Measurements from ENCODE around the gene ASIC4. TPM values are rescaled to one million over a fixed set of nuclear protein-coding genes. Genes with fewer than 3 reads are reported as not detected.

Gene ASIC4
- polyA plus RNA-seq, 2 of the 4 experiments (the other 2 are of a cell fraction), result 0.04 TPM; not detected in 1

DNA sequence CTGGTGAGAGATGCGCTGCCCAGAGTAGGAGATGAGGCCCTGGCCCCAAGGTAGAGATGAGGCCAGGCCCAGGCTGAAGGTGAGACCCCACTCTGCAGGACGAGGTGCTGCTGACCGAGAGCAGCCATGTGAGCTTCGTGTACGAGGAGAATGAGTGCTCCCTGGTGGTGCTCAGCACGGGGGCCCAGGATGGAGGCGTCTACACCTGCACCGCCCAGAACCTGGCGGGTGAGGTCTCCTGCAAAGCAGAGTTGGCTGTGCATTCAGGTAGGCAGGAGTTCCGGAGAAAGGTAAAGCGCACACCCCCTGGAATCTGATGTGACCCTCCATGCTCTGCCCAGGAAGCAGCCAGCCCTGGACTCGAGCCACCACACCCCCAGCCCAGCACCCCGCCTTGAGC lies 37.1 kb upstream of the ASIC4 start (continued):
- TF ChIP-seq GATA3 (IDR thresholded peaks at IDR 0.05; ENCODE audit: borderline replicate concordance) (no peak), HOXB13 (CRISPR knock-in tag; IDR thresholded peaks at IDR 0.05; ENCODE audit: low read depth) (no peak)
- TF ChIP-seq, protein P1, sequence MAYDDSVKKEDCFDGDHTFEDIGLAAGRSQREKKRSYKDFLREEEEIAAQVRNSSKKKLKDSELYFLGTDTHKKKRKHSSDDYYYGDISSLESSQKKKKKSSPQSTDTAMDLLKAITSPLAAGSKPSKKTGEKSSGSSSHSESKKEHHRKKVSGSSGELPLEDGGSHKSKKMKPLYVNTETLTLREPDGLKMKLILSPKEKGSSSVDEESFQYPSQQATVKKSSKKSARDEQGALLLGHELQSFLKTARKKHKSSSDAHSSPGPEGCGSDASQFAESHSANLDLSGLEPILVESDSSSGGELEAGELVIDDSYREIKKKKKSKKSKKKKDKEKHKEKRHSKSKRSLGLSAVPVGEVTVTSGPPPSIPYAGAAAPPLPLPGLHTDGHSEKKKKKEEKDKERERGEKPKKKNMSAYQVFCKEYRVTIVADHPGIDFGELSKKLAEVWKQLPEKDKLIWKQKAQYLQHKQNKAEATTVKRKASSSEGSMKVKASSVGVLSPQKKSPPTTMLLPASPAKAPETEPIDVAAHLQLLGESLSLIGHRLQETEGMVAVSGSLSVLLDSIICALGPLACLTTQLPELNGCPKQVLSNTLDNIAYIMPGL (CRISPR knock-in tag; IDR thresholded peaks at IDR 0.05; ENCODE audit: borderline replicate concordance), result no peak
- TF ChIP-seq, protein P2, sequence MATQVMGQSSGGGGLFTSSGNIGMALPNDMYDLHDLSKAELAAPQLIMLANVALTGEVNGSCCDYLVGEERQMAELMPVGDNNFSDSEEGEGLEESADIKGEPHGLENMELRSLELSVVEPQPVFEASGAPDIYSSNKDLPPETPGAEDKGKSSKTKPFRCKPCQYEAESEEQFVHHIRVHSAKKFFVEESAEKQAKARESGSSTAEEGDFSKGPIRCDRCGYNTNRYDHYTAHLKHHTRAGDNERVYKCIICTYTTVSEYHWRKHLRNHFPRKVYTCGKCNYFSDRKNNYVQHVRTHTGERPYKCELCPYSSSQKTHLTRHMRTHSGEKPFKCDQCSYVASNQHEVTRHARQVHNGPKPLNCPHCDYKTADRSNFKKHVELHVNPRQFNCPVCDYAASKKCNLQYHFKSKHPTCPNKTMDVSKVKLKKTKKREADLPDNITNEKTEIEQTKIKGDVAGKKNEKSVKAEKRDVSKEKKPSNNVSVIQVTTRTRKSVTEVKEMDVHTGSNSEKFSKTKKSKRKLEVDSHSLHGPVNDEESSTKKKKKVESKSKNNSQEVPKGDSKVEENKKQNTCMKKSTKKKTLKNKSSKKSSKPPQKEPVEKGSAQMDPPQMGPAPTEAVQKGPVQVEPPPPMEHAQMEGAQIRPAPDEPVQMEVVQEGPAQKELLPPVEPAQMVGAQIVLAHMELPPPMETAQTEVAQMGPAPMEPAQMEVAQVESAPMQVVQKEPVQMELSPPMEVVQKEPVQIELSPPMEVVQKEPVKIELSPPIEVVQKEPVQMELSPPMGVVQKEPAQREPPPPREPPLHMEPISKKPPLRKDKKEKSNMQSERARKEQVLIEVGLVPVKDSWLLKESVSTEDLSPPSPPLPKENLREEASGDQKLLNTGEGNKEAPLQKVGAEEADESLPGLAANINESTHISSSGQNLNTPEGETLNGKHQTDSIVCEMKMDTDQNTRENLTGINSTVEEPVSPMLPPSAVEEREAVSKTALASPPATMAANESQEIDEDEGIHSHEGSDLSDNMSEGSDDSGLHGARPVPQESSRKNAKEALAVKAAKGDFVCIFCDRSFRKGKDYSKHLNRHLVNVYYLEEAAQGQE (IDR thresholded peaks at IDR 0.05), result no peak

DNA sequence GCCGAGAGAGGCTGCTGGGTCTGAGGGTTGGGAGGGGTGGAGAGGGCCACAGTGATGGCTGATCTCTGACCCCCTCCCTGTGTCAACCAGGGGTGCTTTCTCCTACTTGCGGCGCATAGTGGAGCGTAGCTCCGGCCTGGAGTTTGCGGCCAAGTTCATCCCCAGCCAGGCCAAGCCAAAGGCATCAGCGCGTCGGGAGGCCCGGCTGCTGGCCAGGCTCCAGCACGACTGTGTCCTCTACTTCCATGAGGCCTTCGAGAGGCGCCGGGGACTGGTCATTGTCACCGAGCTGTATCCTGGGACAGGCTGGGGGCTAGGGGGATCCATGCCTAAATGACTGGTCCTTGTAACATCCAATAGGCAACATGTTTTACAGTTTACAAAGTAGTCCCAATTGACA lies 36.5 kb upstream of the ASIC4 start:
- ChIA-PET CTCF (interaction anchor here (1.0 to 89.4 kb wide), 4 partner anchors 8 to 79 kb away, joined by 3 to 3291 read pairs (median 1652); partner anchors contain the start of genes ASIC4, CHPF, GMPPA and SPEG), POLR2A (no interaction called here)
- Histone ChIP-seq H3K4me1 (peaks cover 5% of the 10 kb centered on the region; the same call in 2 of the 3 replicates), H3K4me3 (no peak overlapping the region), H3K27ac (no peak overlapping the region), H3K4me2 (no peak overlapping the region), H3K9me3 (no peaks in the 10 kb centered on the region)
- WGBS (ENCODE audit: missing lambda C conversion rate), result 94% methylated on average over 14 of the region's 15 CpGs
- no peak for ATAC-seq
- FAIRE-seq, result no peak
- TF ChIP-seq, protein P3, sequence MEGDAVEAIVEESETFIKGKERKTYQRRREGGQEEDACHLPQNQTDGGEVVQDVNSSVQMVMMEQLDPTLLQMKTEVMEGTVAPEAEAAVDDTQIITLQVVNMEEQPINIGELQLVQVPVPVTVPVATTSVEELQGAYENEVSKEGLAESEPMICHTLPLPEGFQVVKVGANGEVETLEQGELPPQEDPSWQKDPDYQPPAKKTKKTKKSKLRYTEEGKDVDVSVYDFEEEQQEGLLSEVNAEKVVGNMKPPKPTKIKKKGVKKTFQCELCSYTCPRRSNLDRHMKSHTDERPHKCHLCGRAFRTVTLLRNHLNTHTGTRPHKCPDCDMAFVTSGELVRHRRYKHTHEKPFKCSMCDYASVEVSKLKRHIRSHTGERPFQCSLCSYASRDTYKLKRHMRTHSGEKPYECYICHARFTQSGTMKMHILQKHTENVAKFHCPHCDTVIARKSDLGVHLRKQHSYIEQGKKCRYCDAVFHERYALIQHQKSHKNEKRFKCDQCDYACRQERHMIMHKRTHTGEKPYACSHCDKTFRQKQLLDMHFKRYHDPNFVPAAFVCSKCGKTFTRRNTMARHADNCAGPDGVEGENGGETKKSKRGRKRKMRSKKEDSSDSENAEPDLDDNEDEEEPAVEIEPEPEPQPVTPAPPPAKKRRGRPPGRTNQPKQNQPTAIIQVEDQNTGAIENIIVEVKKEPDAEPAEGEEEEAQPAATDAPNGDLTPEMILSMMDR (IDR thresholded peaks at IDR 0.05), result no peak
- TF ChIP-seq HEYL (CRISPR knock-in tag; IDR thresholded peaks at IDR 0.05), result no peak
- TF ChIP-seq ZSCAN20 (CRISPR knock-in tag; IDR thresholded peaks at IDR 0.05), result no peak
- no peak for TF ChIP-seq KDM5A (IDR thresholded peaks at IDR 0.05)
- TF ChIP-seq CBX2 (IDR thresholded peaks at IDR 0.05; ENCODE audit: borderline replicate concordance, low read depth), result no peak
- TF ChIP-seq, protein P4, sequence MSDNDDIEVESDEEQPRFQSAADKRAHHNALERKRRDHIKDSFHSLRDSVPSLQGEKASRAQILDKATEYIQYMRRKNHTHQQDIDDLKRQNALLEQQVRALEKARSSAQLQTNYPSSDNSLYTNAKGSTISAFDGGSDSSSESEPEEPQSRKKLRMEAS (IDR thresholded peaks at IDR 0.05), result no peak
- TF ChIP-seq HDAC2 (IDR thresholded peaks at IDR 0.05), result no peak
- TF ChIP-seq, protein P1 (CRISPR knock-in tag; IDR thresholded peaks at IDR 0.05; ENCODE audit: borderline replicate concordance), result no peak
- TF ChIP-seq, protein P5, sequence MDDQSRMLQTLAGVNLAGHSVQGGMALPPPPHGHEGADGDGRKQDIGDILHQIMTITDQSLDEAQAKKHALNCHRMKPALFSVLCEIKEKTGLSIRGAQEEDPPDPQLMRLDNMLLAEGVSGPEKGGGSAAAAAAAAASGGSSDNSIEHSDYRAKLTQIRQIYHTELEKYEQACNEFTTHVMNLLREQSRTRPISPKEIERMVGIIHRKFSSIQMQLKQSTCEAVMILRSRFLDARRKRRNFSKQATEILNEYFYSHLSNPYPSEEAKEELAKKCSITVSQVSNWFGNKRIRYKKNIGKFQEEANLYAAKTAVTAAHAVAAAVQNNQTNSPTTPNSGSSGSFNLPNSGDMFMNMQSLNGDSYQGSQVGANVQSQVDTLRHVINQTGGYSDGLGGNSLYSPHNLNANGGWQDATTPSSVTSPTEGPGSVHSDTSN (IDR thresholded peaks at IDR 0.05), result no peak
- no peak for TF ChIP-seq CHD4 (IDR thresholded peaks at IDR 0.05; ENCODE audit: borderline replicate concordance)
- no peak for TF ChIP-seq EP300 (IDR thresholded peaks at IDR 0.05)
- no peak for TF ChIP-seq RCOR1 (IDR thresholded peaks at IDR 0.05; ENCODE audit: low read depth, low read length)
- no peak for TF ChIP-seq TP53 (CRISPR knock-in tag; IDR thresholded peaks at IDR 0.05)
- TF ChIP-seq NR3C1 (IDR thresholded peaks at IDR 0.05), result no peak
- TF ChIP-seq TFCP2L1 (CRISPR knock-in tag; IDR thresholded peaks at IDR 0.05), result no peak
- TF ChIP-seq, protein P2 (IDR thresholded peaks at IDR 0.05), result no peak
- TF ChIP-seq POLR2AphosphoS2 (conservative IDR thresholded peaks at IDR 0.05; ENCODE audit: low read length), result no peak
- no peak for DNase-seq (ENCODE audit: low read depth in 1 of 2, low spot score in 1 of 2)
